CD4-positive, alpha-beta T cell treated with Interleukin-6 at 100 ng/mL for 8 hours (primary cell): ENCODE measurements around the gene SKAP2.
A peak's percentile ranks its signal among the peaks of the same experiment; 100 is the strongest.

Experiments used
- DNase-seq: peaks from one replicate; pipeline ENCODE4 v3.0.0-alpha.2; 2020; ENCODE audit warnings: mixed read lengths, low spot score

The SKAP2 gene

DNA sequence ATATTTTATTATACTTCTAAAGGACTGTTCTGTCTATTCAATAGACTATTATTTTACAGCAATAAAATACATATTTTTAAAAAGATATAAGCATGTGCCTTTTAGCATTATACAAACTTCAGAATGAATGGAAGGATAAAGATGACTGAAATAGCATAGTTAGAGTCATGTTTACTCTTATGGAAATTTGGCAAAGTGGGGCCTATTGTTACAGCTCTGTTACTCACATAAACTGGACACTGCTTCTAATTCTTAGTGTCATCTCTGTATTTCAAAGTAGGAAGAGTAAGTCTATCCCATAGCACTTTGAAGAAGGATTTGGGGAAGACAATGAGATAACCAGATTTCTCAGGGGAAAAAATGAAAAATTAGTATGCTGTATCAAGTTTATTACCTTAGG, 168.2 kb downstream of the SKAP2 start:
- DNase-seq: no peak

DNA sequence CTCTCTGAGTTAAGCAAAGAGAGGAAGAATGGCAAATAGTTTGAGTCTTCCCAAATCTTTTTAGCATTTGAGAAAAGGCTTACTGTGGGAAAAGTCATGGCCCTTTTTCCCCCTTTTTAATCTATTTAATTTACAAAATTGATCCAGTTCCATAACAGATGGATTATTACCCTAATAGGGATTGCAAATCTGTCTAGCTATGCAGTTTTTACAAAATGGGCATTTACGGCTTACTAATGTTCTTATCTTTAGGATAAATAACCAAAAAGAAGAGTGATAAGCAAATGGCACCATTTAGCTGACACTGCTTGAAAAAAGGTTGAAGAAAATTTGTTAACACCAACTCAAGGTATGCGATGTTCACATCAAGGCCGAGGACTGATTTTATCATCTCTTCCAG, 169.7 kb downstream of the SKAP2 start:
- no peak for DNase-seq

DNA sequence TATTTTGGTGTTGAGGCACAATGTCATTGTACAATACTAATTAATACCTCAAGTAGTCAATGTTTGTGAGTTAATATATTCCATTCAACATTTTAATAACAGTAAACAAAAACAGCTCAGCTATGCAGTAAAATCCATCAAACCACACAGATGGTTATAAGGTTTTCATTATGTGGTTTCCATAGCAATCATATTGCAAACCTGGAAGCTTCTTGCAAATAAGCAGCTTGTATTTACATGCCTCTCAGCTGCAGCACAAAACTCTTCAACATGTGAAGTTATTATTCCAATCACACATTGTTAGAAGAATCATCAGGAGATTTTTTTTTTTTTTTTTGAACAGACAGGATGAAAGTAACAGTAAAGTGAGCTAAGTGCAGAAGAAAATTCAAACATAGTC, 170.2 kb downstream of the SKAP2 start:
- no peak for DNase-seq

DNA sequence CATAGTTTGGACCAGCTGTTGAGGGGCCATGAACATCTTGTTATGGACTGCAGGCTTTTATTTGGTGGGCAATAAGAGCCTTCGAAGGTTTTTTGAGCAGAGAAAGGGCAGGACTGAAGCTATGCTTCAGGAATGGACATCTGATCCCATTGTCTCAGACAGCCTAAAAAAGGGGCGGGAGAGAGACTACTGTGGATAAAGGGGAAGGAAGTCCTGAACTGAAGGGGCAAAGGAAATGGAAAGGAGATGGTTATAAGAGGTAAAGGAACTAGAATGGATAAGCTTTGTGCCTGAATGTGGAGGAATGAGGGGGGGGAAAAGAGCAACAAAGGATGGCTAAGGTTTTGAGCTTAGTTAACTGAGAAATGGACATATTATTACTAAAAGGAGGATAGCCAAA, 172.5 kb downstream of the SKAP2 start:
- DNase-seq: no peak

DNA sequence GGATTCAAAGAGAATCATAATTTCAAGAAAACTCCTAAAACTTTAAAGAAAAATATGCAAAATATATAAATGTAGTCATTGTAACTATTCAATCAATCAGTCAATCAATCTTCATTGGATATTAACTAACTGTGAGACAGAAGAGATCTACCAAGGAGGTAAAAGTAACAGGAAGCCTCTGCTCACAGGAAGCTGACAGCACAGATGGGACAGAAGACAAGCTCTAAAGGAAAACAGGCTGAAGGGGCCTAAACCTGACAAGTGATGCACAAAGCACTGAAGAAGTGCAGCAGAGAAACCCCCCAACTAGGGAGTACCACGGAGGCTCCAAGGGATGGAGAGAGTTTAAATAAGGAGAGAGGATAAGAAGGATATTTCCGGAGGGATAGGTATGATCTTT, 173.0 kb downstream of the SKAP2 start:
- DNase-seq: no peak

DNA sequence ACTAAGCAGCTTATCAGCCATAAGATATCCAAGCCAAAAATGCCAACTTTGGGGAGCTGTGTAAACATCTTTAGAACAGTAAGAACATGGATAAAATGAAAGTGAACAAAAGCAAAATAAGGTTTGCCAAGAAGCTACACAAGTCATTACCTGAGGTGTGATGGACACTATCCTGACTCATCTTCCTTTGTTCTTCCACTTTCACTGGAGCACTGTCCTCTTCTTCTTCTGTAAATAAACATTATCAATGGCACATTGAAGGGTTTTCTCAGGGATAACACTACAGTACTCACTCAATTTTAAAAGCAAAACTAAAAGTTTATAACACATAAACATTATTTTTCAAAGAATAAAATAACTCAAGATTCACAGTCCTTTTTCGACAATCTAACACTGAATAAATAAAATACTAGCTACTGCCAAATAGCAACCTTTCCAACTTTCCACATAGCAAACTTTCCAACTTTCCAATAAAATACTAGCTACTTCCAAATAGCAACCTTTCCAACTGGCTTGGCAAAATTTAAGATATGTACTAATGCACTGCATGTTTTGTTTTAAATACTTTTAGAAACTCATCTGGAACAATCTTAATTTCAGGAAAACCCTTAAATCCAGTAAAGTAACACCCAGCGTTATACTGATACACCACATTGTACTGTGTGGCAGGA, 174.1 kb downstream of the SKAP2 start:
- no peak for DNase-seq

DNA sequence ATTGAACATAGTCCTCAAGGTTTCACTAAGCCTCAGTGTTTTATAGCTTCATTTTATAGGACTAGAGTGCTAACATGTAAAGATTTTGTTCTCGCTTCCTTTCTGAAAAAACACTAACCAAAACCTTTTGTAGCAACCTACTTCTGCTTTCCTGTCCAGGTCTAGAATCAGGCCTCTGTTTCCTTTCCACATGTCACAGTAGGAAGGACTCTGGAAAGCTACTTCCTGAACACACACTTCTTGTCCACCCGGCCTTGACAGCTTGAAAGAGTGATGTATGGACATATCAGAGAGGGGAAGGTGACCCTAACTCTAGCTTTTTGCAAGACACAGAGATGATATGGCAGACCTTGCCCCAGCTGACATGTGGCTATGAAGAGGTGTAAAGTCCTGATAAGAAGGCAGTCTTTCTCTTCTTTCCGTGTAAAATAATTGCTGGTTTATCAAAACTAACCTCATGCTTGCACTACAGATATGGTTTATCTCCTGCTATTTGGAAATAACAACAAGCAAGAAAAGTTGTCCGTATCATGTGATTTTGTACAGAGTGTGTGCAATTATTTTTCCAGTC, 175.4 kb downstream of the SKAP2 start:
- DNase-seq: no peak

DNA sequence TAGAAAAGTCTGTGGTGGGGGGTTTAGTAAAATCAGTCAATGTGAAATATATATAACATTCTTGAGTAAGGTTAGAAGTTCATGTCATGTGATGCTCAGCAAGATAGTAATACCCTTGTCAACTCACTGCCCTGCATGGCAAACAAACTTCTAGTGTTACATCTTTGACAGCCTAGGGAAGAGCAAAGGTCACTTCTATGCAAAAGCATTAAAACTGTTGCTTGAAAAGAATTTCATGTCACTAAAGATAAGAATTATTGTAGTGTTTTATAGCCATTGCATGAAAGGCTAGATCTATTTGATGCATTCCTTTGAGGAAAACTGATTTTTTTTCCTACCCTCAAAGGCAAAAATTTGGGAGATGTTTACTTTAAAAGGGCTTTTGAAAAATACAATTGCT, 176.0 kb downstream of the SKAP2 start:
- DNase-seq: no peak

DNA sequence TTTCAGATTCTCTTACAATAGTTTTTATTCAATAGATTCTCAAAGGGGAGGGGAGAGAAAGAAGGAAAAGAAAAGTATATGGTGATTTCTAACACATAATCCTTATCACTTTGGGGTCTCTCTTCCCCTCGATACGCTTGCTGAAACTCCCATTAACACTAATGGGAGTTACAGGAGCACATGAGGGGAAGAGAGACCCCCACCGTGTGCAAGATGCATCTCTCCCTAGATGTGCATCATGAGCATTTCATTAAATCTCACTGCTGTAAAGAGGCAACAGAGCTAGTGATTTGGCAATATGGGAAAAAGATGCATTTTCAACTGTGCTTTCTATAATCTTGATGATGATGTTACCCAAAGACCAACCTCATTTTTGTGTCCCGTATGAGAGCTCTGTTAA, 177.4 kb downstream of the SKAP2 start:
- DNase-seq: no peak

DNA sequence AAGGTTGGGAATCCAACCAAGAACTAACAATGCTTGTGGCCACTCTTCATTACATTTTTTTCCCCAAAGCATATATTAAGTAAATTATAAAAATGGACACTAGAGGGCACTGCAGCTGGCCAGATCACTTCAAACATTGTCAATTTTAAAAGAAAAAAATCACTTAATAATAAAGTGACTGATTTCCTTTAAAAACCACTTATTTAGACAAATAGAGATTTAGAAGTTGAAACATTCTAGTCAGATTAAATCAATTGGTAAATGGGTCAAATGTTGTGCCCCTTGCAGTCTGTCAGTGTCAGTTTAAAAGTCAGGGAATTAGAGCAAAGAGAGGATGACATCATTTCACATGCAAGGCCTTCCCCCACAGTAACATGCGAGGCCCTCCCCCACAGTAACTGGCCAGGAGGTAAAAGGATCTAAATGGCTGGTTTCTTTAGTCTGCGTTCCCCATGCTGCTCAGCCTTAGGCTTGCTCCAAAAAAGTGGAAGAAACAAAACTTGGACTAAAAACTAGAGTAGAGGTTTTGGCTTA, 177.9 kb downstream of the SKAP2 start:
- peak; percentile 11 for DNase-seq

DNA sequence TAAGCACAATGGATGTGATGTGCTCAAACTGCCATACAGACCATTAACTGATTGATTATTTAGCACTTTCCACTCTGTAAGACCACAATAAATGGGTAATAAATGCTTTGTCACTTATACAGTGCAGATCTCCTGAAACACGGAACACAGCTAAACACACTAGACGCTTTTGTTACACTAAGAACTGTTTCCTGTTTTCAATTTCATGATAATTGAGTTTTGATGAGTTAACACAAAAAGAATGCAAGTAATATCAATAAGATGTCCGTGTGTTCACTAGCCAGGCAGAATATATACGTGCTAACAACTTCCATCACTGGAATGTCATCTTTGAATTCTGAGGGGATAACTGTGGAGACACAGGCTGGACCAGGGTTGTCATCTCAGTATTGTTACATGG, 178.8 kb downstream of the SKAP2 start:
- no peak for DNase-seq

DNA sequence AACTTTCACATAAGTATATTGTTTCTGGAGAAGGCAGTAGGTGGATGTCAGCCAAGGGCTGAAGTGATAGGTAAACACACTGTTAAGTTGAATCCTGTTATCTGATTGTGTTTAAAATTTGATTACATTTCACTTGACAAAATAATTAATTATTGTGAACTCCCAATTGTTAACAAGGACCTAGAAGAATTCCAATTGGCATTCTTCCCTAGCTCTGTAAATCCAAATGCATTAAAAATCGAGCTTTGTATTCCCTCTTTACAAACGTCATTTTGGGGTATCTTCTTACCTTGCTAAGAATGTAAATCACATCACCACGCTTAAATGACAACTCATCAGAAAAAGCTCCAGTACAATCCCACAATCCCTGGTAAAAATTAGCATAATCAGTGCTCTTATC, 179.9 kb downstream of the SKAP2 start:
- no peak for DNase-seq

DNA sequence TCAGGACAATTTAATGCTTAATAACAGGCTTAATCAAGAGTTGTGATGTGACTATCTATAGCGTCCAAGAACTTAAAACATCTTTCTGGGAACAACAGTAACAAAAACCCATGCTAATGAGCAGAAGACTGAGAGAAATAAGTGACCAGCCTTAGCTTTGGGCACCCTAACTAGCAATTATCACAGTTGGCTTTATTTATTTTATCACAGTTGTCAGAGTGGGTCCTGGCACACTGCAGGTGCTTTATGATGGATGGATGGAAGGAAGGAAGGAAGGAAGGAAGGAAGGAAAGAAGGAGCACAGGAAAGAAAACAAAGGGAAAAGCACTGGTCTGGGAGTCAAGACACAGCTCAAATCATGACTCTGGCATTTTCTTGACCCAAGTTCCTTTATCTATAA, 181.1 kb downstream of the SKAP2 start:
- no peak for DNase-seq

DNA sequence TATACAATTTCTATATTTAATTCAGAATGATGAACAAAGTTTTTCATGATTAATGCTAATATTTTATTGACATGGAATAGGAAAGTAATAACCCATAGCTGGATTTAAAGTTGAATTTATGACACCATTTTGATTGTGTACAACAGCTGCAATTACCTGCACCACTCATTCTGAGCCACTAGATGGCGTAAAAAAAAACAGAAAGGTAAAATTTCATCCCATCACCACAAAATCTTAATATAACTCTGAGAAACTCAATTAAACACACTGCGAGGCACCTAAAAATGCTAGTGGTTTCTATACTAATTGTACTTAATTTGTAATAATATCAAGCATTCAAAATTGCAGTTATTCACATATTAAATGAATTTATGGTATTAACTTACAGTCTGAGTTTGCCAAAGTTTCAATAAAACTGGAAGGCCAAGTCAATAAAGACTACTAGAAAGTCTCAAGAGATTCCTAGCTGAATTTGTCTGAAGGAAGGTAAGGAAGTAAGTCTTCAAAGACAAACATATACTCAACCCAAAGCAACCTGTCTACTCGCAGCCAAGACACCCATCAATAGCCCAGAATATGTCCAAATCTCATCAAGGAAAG, 182.5 kb downstream of the SKAP2 start:
- DNase-seq: peak; percentile 6

DNA sequence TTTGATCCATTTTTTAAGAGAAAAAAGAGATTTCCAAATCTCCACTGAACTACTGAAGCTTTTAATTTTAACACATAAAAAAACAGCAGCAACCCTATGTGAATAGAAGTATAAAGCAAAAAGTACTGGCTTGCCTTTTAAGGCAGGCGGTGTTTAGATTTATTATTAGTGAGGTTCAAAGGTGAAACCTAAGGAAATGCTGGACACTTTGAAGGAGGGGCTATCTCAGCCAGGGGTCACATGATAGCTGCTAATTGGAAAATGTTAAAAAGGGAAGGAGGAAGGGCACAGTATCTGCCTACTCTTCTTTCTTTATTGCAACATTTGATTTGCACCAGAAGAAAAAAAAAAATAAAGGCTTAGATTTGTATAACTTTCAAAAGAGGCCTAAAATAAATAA, 183.8 kb downstream of the SKAP2 start:
- no peak for DNase-seq

DNA sequence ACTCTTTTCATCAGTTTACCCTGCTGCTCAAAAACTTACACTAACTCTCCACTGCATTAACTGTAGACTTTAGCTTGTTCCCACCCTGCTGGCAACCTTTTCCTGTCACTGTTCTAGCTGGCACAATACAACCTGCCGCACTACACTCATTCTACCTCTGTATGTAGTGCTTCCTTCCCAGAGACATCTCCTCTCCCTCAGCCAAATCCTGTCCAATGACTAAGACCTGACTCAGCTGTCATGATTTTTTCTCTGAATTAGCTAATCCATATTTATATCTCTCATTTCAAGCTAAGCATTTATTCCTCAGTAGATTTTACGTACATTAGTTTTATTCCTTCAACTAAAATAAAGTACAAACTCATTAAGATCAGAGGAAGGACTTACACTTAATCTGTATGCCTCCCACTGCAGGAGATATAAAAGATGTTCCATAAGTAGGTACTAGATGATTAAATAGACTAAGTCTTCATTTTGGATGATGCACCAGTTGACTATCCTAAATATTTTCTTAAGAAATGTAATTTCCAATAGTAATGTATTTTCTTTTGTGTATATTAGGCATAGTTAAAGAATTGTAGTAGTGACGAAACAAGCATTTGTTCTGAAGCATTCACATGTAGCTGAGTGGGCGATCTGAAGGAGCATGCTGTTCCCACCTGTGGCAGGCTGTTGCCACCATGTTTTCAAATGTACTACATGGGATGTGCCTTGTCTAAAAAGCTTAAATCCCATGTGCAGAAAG, 189.1 kb downstream of the SKAP2 start:
- no peak for DNase-seq

DNA sequence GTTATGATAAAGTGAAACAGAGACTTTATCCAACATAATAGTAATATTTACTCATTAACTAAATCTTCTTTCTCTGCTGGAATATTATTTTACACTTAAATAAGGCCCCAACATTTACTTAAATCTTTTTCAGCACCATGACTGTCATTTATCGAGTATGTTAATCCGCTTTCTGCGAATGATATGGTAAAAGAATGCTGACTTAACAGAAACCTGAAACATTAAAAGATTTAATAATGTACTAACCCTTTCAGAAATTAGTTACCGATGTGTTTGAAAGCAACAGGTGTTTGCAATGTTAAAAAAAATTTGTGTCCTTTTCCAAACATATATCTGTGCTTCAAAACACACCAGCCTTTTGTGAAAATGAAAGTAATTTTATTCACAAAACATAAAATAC, 190.5 kb downstream of the SKAP2 start:
- DNase-seq: no peak

DNA sequence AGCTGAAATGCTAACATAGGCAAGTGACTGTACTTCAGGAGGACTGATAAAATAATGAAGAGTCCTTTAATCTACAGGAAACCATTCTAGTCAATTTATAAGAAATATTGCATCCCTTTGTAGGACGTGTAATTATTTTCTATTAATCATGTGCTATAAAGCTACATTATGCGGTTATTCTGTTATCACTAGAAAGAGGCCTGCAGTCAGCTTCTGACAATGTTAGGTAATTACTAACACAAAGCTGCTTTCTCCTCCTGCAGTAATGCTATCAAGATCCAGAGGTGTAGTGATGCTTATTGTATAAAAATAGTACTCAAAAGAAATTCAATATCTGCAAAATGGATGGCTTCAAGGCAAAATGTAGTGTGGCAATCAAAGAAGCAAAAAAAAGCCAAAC, 191.1 kb downstream of the SKAP2 start:
- DNase-seq: no peak

DNA sequence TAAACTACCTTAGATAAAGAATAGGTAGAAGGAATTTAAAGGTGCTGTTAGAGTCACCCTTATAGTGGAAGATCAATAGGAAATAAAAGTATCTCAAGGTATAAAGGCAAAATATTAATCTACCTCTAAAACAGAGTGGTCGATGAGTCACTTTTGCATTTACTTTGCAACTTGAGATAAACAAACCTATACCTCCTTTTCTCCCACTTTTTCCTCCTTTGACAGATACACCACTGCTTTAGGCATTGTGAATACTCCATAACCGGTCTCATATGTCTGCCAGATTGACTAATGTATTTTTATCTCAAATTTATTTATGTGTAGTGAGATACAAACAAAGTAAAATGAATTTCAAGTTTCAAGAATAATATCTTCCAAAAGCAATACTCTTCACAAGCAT, 193.5 kb downstream of the SKAP2 start:
- DNase-seq: no peak

DNA sequence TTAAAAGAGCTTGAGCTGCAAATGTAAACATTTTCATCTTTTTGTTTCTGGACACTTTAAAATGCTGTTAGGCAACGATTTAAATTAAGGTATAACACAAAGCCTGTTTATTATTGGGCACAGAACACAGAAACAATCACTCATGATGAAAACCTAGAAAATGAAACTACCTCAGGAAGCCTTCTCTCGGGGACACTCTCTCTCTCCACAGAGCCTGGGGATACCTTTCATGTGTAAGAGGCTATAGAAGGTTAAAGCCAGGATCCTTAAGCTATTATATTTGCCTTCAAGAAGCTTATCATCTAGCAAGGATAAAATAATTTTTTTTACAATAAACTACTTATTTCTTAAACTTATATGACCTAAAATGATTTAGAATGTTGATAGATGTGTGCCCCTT, 194.1 kb downstream of the SKAP2 start:
- no peak for DNase-seq

DNA sequence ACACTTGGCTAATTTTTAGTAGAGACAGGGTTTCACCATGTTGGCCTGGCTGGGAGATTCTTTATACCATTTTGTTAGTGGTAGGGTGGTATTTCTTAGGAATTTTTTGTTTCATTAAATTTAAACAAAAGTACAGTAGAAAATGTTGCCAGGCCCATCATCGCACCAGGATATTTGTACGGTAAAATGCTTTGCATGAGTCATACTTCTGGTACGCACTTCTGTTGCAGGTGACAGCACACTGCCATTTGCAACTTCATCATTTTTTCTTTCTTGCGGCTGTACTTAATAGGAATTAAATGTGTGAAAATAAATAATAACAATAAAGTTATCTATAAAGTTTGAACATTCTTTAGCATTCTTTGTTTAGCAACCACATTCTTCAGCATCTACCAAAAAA, 195.6 kb downstream of the SKAP2 start:
- no peak for DNase-seq

DNA sequence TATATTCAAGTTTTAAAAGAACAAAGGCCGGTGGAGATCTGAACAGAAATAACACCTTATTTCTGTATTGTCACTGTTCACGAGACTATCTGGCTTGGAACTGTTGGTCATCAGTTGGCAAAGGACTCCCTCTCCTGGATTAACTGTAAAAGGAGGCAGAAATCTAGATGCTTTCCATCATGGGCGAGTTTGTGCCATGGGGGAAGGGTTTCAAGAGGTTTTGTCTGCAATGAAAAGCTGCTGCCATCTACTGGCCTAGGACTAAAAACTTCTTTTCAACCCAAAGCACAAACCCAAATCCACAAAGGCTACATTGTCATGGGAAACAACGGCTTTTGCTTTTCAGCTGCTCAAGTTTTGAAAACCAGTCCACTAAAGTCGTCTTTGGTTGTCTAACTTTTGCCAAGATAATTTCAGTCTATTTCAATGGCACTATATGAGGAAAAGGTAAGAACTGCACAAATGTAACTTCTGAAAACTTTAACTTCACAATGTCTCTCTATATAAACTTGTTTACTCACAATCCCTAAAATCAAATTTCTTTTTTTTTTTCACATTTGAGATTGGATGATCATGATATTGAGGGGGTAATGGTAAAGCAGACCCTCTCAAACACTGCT, 196.8 kb downstream of the SKAP2 start:
- DNase-seq: peak; percentile 63
